Suppressor macrophage treated with lipopolysaccharide for 1 hour (primary cell): ENCODE data around the gene P2RX7.
"Not testable (repeated sequence)": the region's sequence is repeated elsewhere in the genome, so short reads cannot be mapped to it uniquely, and the experiment has no call there.

Source experiments
- DNase-seq, 3 donors: peaks; one replicate each; pipeline ENCODE4 v3.0.0-alpha.2; 2020 to 2022

The P2RX7 gene

GRCh38 chr12:121135320-121135719 is 2.6 kb downstream of the P2RX7 start:
- DNase-seq, result no peak

GRCh38 chr12:121137512-121137911 is 4.8 kb downstream of the P2RX7 start:
- no peak for DNase-seq

- DNase-seq, result peak in 2 of 3 donors; percentile 27 to 44
Measured at GRCh38 chr12:121138284-121138683, 5.6 kb downstream of the P2RX7 start.

- DNase-seq, result peak in 1 of 3 donors; percentile 2
Measured at GRCh38 chr12:121139286-121139685, 6.6 kb downstream of the P2RX7 start.

- no peak for DNase-seq
Measured at GRCh38 chr12:121142171-121142950, 9.7 kb downstream of the P2RX7 start.

- DNase-seq, result peak; percentile 84 to 95 (median 92)
Measured at GRCh38 chr12:121144416-121144914, 11.8 kb downstream of the P2RX7 start.

GRCh38 chr12:121145221-121145620 is 12.5 kb downstream of the P2RX7 start:
- peak; percentile 81 to 87 (median 82) for DNase-seq

- DNase-seq, result not testable (repeated sequence)
Measured at GRCh38 chr12:121149289-121149688, 16.6 kb downstream of the P2RX7 start.

GRCh38 chr12:121154793-121155375 is 22.2 kb downstream of the P2RX7 start:
- no peak for DNase-seq

- DNase-seq, result no peak
Measured at GRCh38 chr12:121156365-121156764, 23.7 kb downstream of the P2RX7 start.

- no peak for DNase-seq
Measured at GRCh38 chr12:121158085-121158484, 25.4 kb downstream of the P2RX7 start.

- not testable (repeated sequence) for DNase-seq
Measured at GRCh38 chr12:121158728-121159351, 26.2 kb downstream of the P2RX7 start.

GRCh38 chr12:121159467-121160307 is 27.0 kb downstream of the P2RX7 start:
- peak in 2 of 3 donors; percentile 41 to 51 for DNase-seq

GRCh38 chr12:121162384-121162783 is 29.7 kb downstream of the P2RX7 start:
- DNase-seq, result no peak

GRCh38 chr12:121162985-121163384 is 30.3 kb downstream of the P2RX7 start:
- no peak for DNase-seq

GRCh38 chr12:121164839-121165238 is 32.2 kb downstream of the P2RX7 start:
- peak; percentile 42 to 48 (median 48) for DNase-seq

- no peak for DNase-seq
Measured at GRCh38 chr12:121165316-121165715, 32.6 kb downstream of the P2RX7 start.

GRCh38 chr12:121166356-121166755 is 33.7 kb downstream of the P2RX7 start:
- DNase-seq, result no peak

GRCh38 chr12:121167232-121167820 is 34.6 kb downstream of the P2RX7 start:
- DNase-seq, result peak in 2 of 3 donors; percentile 48 to 52

- peak in 1 of 3 donors; percentile 49 for DNase-seq
Measured at GRCh38 chr12:121167951-121168350, 35.3 kb downstream of the P2RX7 start.

- no peak for DNase-seq
Measured at GRCh38 chr12:121170151-121170550, 37.5 kb downstream of the P2RX7 start.

GRCh38 chr12:121170611-121171260 is 38.1 kb downstream of the P2RX7 start:
- DNase-seq, result no peak
